Muscle of leg (tissue), 11 donors: ENCODE results near the gene LSM11. TPM values are rescaled to one million over a fixed set of nuclear protein-coding genes. Genes with fewer than 3 reads are reported as not detected.

ENCODE experiments used
- DNase-seq: peaks from one replicate; pipeline ENCODE4 v3.0.0; 2013
- H3K27ac ChIP-seq: one replicate; pipeline ENCODE4 v1.5.1; 2013; ENCODE audit warnings: mild to moderate bottlenecking, low read length, control low read depth
- H3K27me3 ChIP-seq: one replicate; pipeline ENCODE4 v1.6.1; 2013; ENCODE audit warnings: low read length; ENCODE audit not compliant: control insufficient read depth, insufficient read depth
- H3K36me3 ChIP-seq: one replicate; pipeline ENCODE4 v1.6.1; 2013; ENCODE audit warnings: low read length; ENCODE audit not compliant: control insufficient read depth, insufficient read depth
- H3K4me1 ChIP-seq: one replicate; pipeline ENCODE4 v1.6.1; 2013; ENCODE audit warnings: low read length; ENCODE audit not compliant: control insufficient read depth, insufficient read depth
- H3K4me3 ChIP-seq: one replicate; pipeline ENCODE4 v1.5.1; 2013; ENCODE audit warnings: low read length, control low read depth
- H3K9me3 ChIP-seq: replicated peaks from 2 replicates; pipeline ENCODE4 v1.6.1; 2013; ENCODE audit warnings: low read depth, low read length; ENCODE audit not compliant: control insufficient read depth
- WGBS: methylation state at CpG from one replicate; pipeline ENCODE4 v1.1.5; 2013; ENCODE audit warnings: missing lambda C conversion rate; ENCODE audit not compliant: insufficient coverage; 5-methylcytosine and 5-hydroxymethylcytosine counted together
- polyA plus RNA-seq, 8 donors: library from polyadenylated mRNA; unstranded; fragments of 120-200 nt; gene quantifications; one replicate each; pipeline versions ENCODE4 v1.2.1 to v1.2.3, GENCODE V29; 2013; ENCODE audit warnings: inconsistent platforms in 1 of 8, low replicate concordance in 1 of 8; ENCODE audit not compliant: insufficient read length in 8 of 8, insufficient read depth in 1 of 8
- total RNA-seq: library from RNA; stranded (reverse); fragments of 120-200 nt; gene quantifications from one replicate; pipeline ENCODE4 v1.2.4, GENCODE V29; 2013

The LSM11 gene
- total and polyA plus RNA-seq, 9 donors = 7.0 to 10.6 (median 7.3) TPM

- Histone ChIP-seq H3K36me3 (peaks cover 14% of the 10 kb centered on the region), H3K9me3 (no peaks in the 10 kb centered on the region), H3K27ac (no peak overlapping the region), H3K4me3 (no peak overlapping the region), H3K27me3 (no peaks in the 10 kb centered on the region), H3K4me1 (no peaks in the 10 kb centered on the region)
- no CpG with 5 or more reads among the region's 1 CpG for WGBS
- DNase-seq = no peak
Measured at GRCh38 chr5:157800137-157800536, 56.6 kb downstream of the LSM11 start.

GRCh38 chr5:157802736-157803135, 59.2 kb downstream of the LSM11 start:
- Histone ChIP-seq H3K27ac (no peak overlapping the region), H3K27me3 (no peaks in the 10 kb centered on the region), H3K9me3 (no peaks in the 10 kb centered on the region), H3K4me3 (no peak overlapping the region), H3K4me1 (no peaks in the 10 kb centered on the region), H3K36me3 (peaks cover 13% of the 10 kb centered on the region)
- no peak for DNase-seq
- 100% methylated on average over 1 of the region's 6 CpGs for WGBS

- Histone ChIP-seq H3K4me1 (no peaks in the 10 kb centered on the region), H3K27me3 (no peaks in the 10 kb centered on the region), H3K4me3 (no peak overlapping the region), H3K36me3 (peaks cover 15% of the 10 kb centered on the region), H3K27ac (no peak overlapping the region), H3K9me3 (no peaks in the 10 kb centered on the region)
- no peak for DNase-seq
- no CpG with 5 or more reads among the region's 2 CpGs for WGBS
Measured at GRCh38 chr5:157808043-157808442, 64.5 kb downstream of the LSM11 start.

Other genes starting within 250 kb of the LSM11 start
- 11.0 TPM for gene ADAM19, start 167.9 kb upstream of the LSM11 start, total RNA-seq
- 10 to 100 TPM; 15.2 to 27.7 (median 20.4) TPM for gene ADAM19, start 167.9 kb upstream of the LSM11 start, polyA plus RNA-seq
- gene SOX30, start 91.3 kb upstream of the LSM11 start, total RNA-seq = 0.09 TPM
- under 1 TPM; 0.27 to 0.64 (median 0.35) TPM for gene SOX30, start 91.3 kb upstream of the LSM11 start, polyA plus RNA-seq
- not detected for gene C5orf52, start 72.2 kb upstream of the LSM11 start, total RNA-seq
- gene C5orf52, start 72.2 kb upstream of the LSM11 start, polyA plus RNA-seq = not detected
- gene THG1L, start 12.3 kb upstream of the LSM11 start, total RNA-seq = 27.4 TPM
- 10 to 100 TPM; 22.1 to 31.5 (median 28.1) TPM for gene THG1L, start 12.3 kb upstream of the LSM11 start, polyA plus RNA-seq
- gene CLINT1, start 115.4 kb downstream of the LSM11 start, total RNA-seq = 39.9 TPM
- gene CLINT1, start 115.4 kb downstream of the LSM11 start, polyA plus RNA-seq = 10 to 100 TPM; 50.7 to 75.0 (median 64.0) TPM